HepG2 (cell line): Measurements from ENCODE around the gene PLCB1. TPM values are rescaled to one million over a fixed set of nuclear protein-coding genes. Genes with fewer than 3 reads are reported as not detected.

Experiments
- CC2D1A ChIP-seq: sonication (generic); formaldehyde crosslinking; IDR thresholded peaks from 2 replicates; pipeline ENCODE4 v1.8.1; 2023; ENCODE audit warnings: mild to moderate bottlenecking, missing genetic modification reagents
- FOXC1 ChIP-seq: sonication (generic); formaldehyde crosslinking; IDR thresholded peaks from 2 replicates; pipeline ENCODE4 v1.8.0; 2022; ENCODE audit warnings: mild to moderate bottlenecking, missing genetic modification reagents, borderline replicate concordance
- FOXP1 ChIP-seq, 2 experiments: fragments of 450-650 bp in 1 of 2; IDR thresholded peaks; 2 replicates each; pipeline ENCODE4 v1.6.1; 2017 to 2018; ENCODE audit warnings: antibody characterized with exemption in 1 of 2
- HMGXB3 ChIP-seq: sonication (generic); formaldehyde crosslinking; IDR thresholded peaks from 2 replicates; pipeline ENCODE4 v1.4.0; 2020; ENCODE audit warnings: missing genetic modification reagents, borderline replicate concordance
- HNRNPLL ChIP-seq: fragments of 200-400 bp; formaldehyde crosslinking; IDR thresholded peaks from 2 replicates; pipeline ENCODE4 v1.6.1; 2017; ENCODE audit warnings: mild to moderate bottlenecking, low read depth, low read length; ENCODE audit not compliant: poor library complexity, severe bottlenecking
- HOXA3 ChIP-seq: sonication (generic); formaldehyde crosslinking; IDR thresholded peaks from 2 replicates; pipeline ENCODE4 v1.5.0; 2020; ENCODE audit warnings: missing genetic modification reagents
- JDP2 ChIP-seq: sonication (generic); formaldehyde crosslinking; IDR thresholded peaks from 2 replicates; pipeline ENCODE4 v1.8.1; 2022; ENCODE audit warnings: missing genetic modification reagents, borderline replicate concordance
- KIAA2018 ChIP-seq: sonication (generic); formaldehyde crosslinking; IDR thresholded peaks from 2 replicates; pipeline ENCODE4 v1.5.0; 2020; ENCODE audit warnings: mild to moderate bottlenecking, missing genetic modification reagents, borderline replicate concordance
- XRCC5 ChIP-seq: fragments of 200-400 bp; formaldehyde crosslinking; optimal IDR thresholded peaks from 2 replicates; pipeline ENCODE3; 2017; ENCODE audit warnings: mild to moderate bottlenecking, low read length
- ZFP82 ChIP-seq: sonication (generic); formaldehyde crosslinking; IDR thresholded peaks from 2 replicates; pipeline ENCODE4 v1.5.1; 2020; ENCODE audit warnings: mild to moderate bottlenecking, missing genetic modification reagents, borderline replicate concordance
- ZKSCAN8 ChIP-seq: IDR thresholded peaks from 2 replicates; pipeline ENCODE4 v1.6.1; 2016; ENCODE audit warnings: borderline replicate concordance, missing genetic modification reagents, missing compliant biosample characterization
- ZNF260 ChIP-seq: sonication (generic); formaldehyde crosslinking; IDR thresholded peaks from 2 replicates; pipeline ENCODE4 v1.4.0; 2020; ENCODE audit warnings: missing genetic modification reagents, low read depth, mild to moderate bottlenecking, borderline replicate concordance
- ZNF331 ChIP-seq: sonication (generic); formaldehyde crosslinking; IDR thresholded peaks from 2 replicates; pipeline ENCODE4 v1.4.0; 2020; ENCODE audit warnings: missing genetic modification reagents
- ZNF460 ChIP-seq: sonication (generic); formaldehyde crosslinking; IDR thresholded peaks from 2 replicates; pipeline ENCODE4 v1.5.1; 2020; ENCODE audit warnings: missing genetic modification reagents, mild to moderate bottlenecking, borderline replicate concordance
- polyA plus RNA-seq, 8 experiments: library from polyadenylated mRNA; depleted of rRNA in 3 of 8; stranded (reverse) in 7 of 8; unstranded in 1 of 8; fragments of >200 nt; fragmentation: Illumina TruSeq in 4 of 8; extraction: Trizol in 4 of 8; gene quantifications; 2 replicates each; pipeline versions ENCODE4 v1.2.1 to v1.2.3, GENCODE V29; 2011 to 2016; ENCODE audit warnings: low read depth in 4 of 8, missing spikeins in 1 of 8, mixed read lengths in 1 of 8; ENCODE audit not compliant: insufficient read depth in 1 of 8
- total RNA-seq, 5 experiments: library from RNA; depleted of rRNA; stranded (reverse); fragments of >200 nt; fragmentation: Illumina TruSeq; extraction: Trizol; gene quantifications; 2 replicates each; pipeline ENCODE4 v1.2.3, GENCODE V29; 2016; ENCODE audit warnings: low read depth in 1 of 5

Gene PLCB1
- total and polyA plus RNA-seq, 2 of the 13 experiments (the other 11 are each of a cell fraction or from before 2014, with no cell fraction given), result 42.4 to 55.9 TPM

GRCh38 chr20:8330785-8331695 lies 199.0 kb downstream of the PLCB1 start (continued):
- no peak for TF ChIP-seq HMGXB3 (CRISPR knock-in tag)
- no peak for TF ChIP-seq JDP2
- TF ChIP-seq ZNF331, result peak; percentile 35; the same call in 1 of the 2 replicates
- TF ChIP-seq FOXP1 (IDR thresholded peaks at IDR 0.05), result peak; percentile 84
- peak; percentile 93 for TF ChIP-seq FOXP1 (CRISPR knock-in tag; IDR thresholded peaks at IDR 0.05)
- TF ChIP-seq FOXC1, result no peak
- TF ChIP-seq ZFP82 (CRISPR knock-in tag), result no peak
- TF ChIP-seq XRCC5, result no peak
- no peak for TF ChIP-seq ZNF260 (CRISPR knock-in tag)
- no peak; the same call in 1 of the 2 replicates for TF ChIP-seq ZKSCAN8
- no peak for TF ChIP-seq KIAA2018 (CRISPR knock-in tag)
- no peak for TF ChIP-seq HOXA3 (CRISPR knock-in tag)
- no peak for TF ChIP-seq HNRNPLL
- no peak for TF ChIP-seq ZNF460
- peak; percentile 74; the same call in 1 of the 2 replicates for TF ChIP-seq CC2D1A (CRISPR knock-in tag)
